C4-2B (cell line): ENCODE measurements around the gene DLGAP1.

Experiments
- ZFX ChIP-seq: fragments of 450-650 bp; IDR thresholded peaks from 2 replicates; pipeline ENCODE4 v1.6.1; 2017
- TF ChIP-seq, protein P1 (sequence below): fragments of 450-650 bp; conservative IDR thresholded peaks from 2 replicates; pipeline ENCODE4 v1.5.1; 2017; ENCODE audit warnings: mild to moderate bottlenecking

DNA sequence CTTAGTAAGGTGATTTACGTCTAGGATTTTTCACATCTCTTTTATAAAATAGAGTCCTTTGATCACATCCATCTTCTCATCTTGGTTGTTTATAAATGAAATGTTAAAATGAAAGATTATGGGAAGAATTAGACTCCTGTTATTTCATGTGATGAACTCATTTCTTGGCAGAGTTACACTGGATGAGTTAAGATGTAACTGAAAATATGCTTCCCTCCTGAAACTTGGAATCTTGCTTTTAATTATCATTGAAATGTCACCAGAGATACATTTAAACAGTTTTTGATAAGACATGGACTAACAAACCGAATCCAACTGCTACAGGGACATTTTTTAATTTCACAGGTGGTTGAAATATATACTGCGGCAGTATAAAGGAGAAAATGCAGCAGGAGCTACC, 274.0 kb downstream of the DLGAP1 start:
- TF ChIP-seq, protein P1, sequence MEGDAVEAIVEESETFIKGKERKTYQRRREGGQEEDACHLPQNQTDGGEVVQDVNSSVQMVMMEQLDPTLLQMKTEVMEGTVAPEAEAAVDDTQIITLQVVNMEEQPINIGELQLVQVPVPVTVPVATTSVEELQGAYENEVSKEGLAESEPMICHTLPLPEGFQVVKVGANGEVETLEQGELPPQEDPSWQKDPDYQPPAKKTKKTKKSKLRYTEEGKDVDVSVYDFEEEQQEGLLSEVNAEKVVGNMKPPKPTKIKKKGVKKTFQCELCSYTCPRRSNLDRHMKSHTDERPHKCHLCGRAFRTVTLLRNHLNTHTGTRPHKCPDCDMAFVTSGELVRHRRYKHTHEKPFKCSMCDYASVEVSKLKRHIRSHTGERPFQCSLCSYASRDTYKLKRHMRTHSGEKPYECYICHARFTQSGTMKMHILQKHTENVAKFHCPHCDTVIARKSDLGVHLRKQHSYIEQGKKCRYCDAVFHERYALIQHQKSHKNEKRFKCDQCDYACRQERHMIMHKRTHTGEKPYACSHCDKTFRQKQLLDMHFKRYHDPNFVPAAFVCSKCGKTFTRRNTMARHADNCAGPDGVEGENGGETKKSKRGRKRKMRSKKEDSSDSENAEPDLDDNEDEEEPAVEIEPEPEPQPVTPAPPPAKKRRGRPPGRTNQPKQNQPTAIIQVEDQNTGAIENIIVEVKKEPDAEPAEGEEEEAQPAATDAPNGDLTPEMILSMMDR: no peak
- no peak for TF ChIP-seq ZFX
